ENCODE data around the gene TMTC1. TPM values are rescaled to one million over a fixed set of nuclear protein-coding genes. Genes with fewer than 3 reads are reported as not detected.

The TMTC1 gene
- total and polyA plus RNA-seq, 7 donors = 15.8 to 45.8 (median 30.4) TPM

GRCh38 chr12:29710104-29710503 is 73.6 kb downstream of the TMTC1 start:
- TF ChIP-seq CTCF (IDR thresholded peaks at IDR 0.05) = no peak
- H3K4me1 ChIP-seq = peaks cover 57% of the 10 kb centered on the region
- no peaks in the 10 kb centered on the region for H3K27me3 ChIP-seq (ENCODE audit: insufficient read depth in 3 of 3, low read length in 2 of 3)
- WGBS, 3 donors = 22 to 34% (median 27%) methylated on average over 5 of the region's 5 CpGs
- H3K4me3 ChIP-seq = peak overlapping the region; percentile 16
- H3K9me3 ChIP-seq = no peaks in the 10 kb centered on the region
- intact Hi-C loops (cut with DNase I) = loop anchor here in 1 of 2 donors (10.0 kb wide), 1 partner anchor 45 kb away; no protein-coding TSS in a partner anchor
- peaks cover 0 to 5% of the 10 kb centered on the region in 2 donors for H3K36me3 ChIP-seq (ENCODE audit: insufficient read depth in 1 of 2, low read depth in 1 of 2)
- ATAC-seq (peak; percentile 57 to 71 (median 62)), DNase-seq (peak; percentile 44 to 72)
- H3K27ac ChIP-seq = peak overlapping the region; percentile 60

GRCh38 chr12:29709496-29710040 is 74.2 kb downstream of the TMTC1 start:
- Histone ChIP-seq H3K27ac (peak overlapping the region; percentile 60), H3K36me3 (ENCODE audit: insufficient read depth in 1 of 2, low read depth in 1 of 2) (peaks cover 0 to 11% of the 10 kb centered on the region in 2 donors), H3K27me3 (ENCODE audit: insufficient read depth in 3 of 3, low read length in 2 of 3) (no peaks in the 10 kb centered on the region), H3K4me3 (peak overlapping the region; percentile 16), H3K4me1 (peaks cover 63% of the 10 kb centered on the region), H3K9me3 (no peaks in the 10 kb centered on the region)
- no peak for TF ChIP-seq CTCF (IDR thresholded peaks at IDR 0.05)
- WGBS, 3 donors = 36 to 54% (median 39%) methylated on average over 3 of the region's 3 CpGs
- intact Hi-C loops (cut with DNase I) = loop anchor here (5.0 to 10.0 kb wide), 2 partner anchors 42 to 45 kb away; no protein-coding TSS in a partner anchor
- DNase-seq (no peak), ATAC-seq (no peak)

- H3K27ac ChIP-seq = peak overlapping the region; percentile 60
- H3K4me1 ChIP-seq = peaks cover 62% of the 10 kb centered on the region
- intact Hi-C loops (cut with DNase I) = loop anchor here in 1 of 2 donors (5.0 kb wide), 1 partner anchor 42 kb away; no protein-coding TSS in a partner anchor
- H3K9me3 ChIP-seq = no peaks in the 10 kb centered on the region
- DNase-seq (no peak), ATAC-seq (no peak)
- H3K36me3 ChIP-seq (ENCODE audit: insufficient read depth in 1 of 2, low read depth in 1 of 2) = peaks cover 0 to 16% of the 10 kb centered on the region in 2 donors
- H3K4me3 ChIP-seq = no peak overlapping the region
- TF ChIP-seq CTCF (IDR thresholded peaks at IDR 0.05) = no peak
- H3K27me3 ChIP-seq (ENCODE audit: insufficient read depth in 3 of 3, low read length in 2 of 3) = no peaks in the 10 kb centered on the region
These were observed 74.7 kb downstream of the TMTC1 start for GRCh38 chr12:29709054-29709453.

- H3K36me3 ChIP-seq (ENCODE audit: insufficient read depth in 1 of 2, low read depth in 1 of 2) = peaks cover 0 to 16% of the 10 kb centered on the region in 2 donors
- no peaks in the 10 kb centered on the region for H3K9me3 ChIP-seq
- 73 to 90% (median 76%) methylated on average over 2 of the region's 2 CpGs for WGBS, 3 donors
- no peak for DNase-seq
- intact Hi-C loops (cut with DNase I) = loop anchor here in 1 of 2 donors (5.0 kb wide), 1 partner anchor 41 kb away; no protein-coding TSS in a partner anchor
- peak in 1 of 4 donors; percentile 56 for ATAC-seq
- no peak for TF ChIP-seq CTCF (IDR thresholded peaks at IDR 0.05)
- H3K4me3 ChIP-seq = no peak overlapping the region
- no peaks in the 10 kb centered on the region for H3K27me3 ChIP-seq (ENCODE audit: insufficient read depth in 3 of 3, low read length in 2 of 3)
- no peak overlapping the region for H3K27ac ChIP-seq
- H3K4me1 ChIP-seq = peaks cover 52% of the 10 kb centered on the region
These were observed 75.9 kb downstream of the TMTC1 start for GRCh38 chr12:29707846-29708245.

Measured in psoas muscle (tissue), 8 donors.